Endothelial cell of umbilical vein (primary cell): ENCODE data around the gene PCID2.

Experiments used
- EZH2 ChIP-seq: IDR thresholded peaks from 2 replicates; pipeline ENCODE4 v1.6.1; 2012; ENCODE audit warnings: borderline replicate concordance, low read depth, mild to moderate bottlenecking, moderate library complexity, low read length, inconsistent platforms; ENCODE audit not compliant: severe bottlenecking
- GATA2 ChIP-seq: IDR thresholded peaks from 2 replicates; pipeline ENCODE4 v1.7.0; 2011; ENCODE audit warnings: low read depth, mild to moderate bottlenecking, moderate library complexity, mixed read lengths, low read length; ENCODE audit not compliant: insufficient read length, insufficient read depth
- MYC ChIP-seq: IDR thresholded peaks from one replicate; pipeline ENCODE4 v1.6.1; 2011; ENCODE audit warnings: mild to moderate bottlenecking, low read depth, low read length
- POLR2A ChIP-seq: IDR thresholded peaks from 2 replicates; pipeline ENCODE4 v1.6.1; 2012; ENCODE audit warnings: low read depth, mild to moderate bottlenecking, control low read depth, low read length
- POLR2AphosphoS5 ChIP-seq: IDR thresholded peaks from 2 replicates; pipeline ENCODE4 v1.6.1; 2012; ENCODE audit warnings: low read depth, mild to moderate bottlenecking, control low read depth, low read length, moderate library complexity; ENCODE audit not compliant: insufficient read depth
- TF ChIP-seq, protein P1 (sequence below): IDR thresholded peaks from 2 replicates; pipeline ENCODE4 v1.6.1; 2011; ENCODE audit not compliant: insufficient read depth, insufficient read length
- TF ChIP-seq, protein P2 (sequence below), 2 donors: IDR thresholded peaks; 1 replicate in 1 of 2; 2 replicates in 1 of 2; pipeline ENCODE4 v1.5.1; 2011; ENCODE audit warnings: low read length in 2 of 2, mild to moderate bottlenecking in 2 of 2, moderate library complexity in 2 of 2, control low read depth in 1 of 2, inconsistent platforms in 1 of 2, low read depth in 1 of 2; ENCODE audit not compliant: insufficient read depth in 1 of 2; ENCODE audit errors: extremely low read depth in 1 of 2

GRCh38 chr13:113143466-113144254, 64.8 kb downstream of the PCID2 start:
- TF ChIP-seq, protein P1, sequence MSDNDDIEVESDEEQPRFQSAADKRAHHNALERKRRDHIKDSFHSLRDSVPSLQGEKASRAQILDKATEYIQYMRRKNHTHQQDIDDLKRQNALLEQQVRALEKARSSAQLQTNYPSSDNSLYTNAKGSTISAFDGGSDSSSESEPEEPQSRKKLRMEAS = no peak
- TF ChIP-seq, protein P2, sequence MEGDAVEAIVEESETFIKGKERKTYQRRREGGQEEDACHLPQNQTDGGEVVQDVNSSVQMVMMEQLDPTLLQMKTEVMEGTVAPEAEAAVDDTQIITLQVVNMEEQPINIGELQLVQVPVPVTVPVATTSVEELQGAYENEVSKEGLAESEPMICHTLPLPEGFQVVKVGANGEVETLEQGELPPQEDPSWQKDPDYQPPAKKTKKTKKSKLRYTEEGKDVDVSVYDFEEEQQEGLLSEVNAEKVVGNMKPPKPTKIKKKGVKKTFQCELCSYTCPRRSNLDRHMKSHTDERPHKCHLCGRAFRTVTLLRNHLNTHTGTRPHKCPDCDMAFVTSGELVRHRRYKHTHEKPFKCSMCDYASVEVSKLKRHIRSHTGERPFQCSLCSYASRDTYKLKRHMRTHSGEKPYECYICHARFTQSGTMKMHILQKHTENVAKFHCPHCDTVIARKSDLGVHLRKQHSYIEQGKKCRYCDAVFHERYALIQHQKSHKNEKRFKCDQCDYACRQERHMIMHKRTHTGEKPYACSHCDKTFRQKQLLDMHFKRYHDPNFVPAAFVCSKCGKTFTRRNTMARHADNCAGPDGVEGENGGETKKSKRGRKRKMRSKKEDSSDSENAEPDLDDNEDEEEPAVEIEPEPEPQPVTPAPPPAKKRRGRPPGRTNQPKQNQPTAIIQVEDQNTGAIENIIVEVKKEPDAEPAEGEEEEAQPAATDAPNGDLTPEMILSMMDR (IDR thresholded peaks at IDR 0.05; ENCODE audit: extremely low read depth in 1 of 2, insufficient read depth in 1 of 2, low read depth in 1 of 2, low read length in 2 of 2) = no peak
- TF ChIP-seq GATA2 = no peak
- no peak for TF ChIP-seq POLR2A
- no peak for TF ChIP-seq MYC
- TF ChIP-seq POLR2AphosphoS5 = no peak
- no peak for TF ChIP-seq EZH2
